Thymus (tissue), 14 donors: ENCODE data around the gene SLC6A8. TPM values are rescaled to one million over a fixed set of nuclear protein-coding genes. Genes with fewer than 3 reads are reported as not detected.

Source experiments
- DNase-seq, 9 donors: peaks; one replicate each; pipeline ENCODE4 v3.0.0-alpha.2; 2013; ENCODE audit warnings: low spot score in 9 of 9, low read depth in 6 of 9, missing footprints in 1 of 9
- H3K27ac ChIP-seq, 2 donors: one replicate each; pipeline ENCODE4 v1.5.1; 2013; ENCODE audit warnings: control low read depth in 1 of 2, low read depth in 1 of 2, low read length in 1 of 2, mild to moderate bottlenecking in 1 of 2, moderate library complexity in 1 of 2
- H3K27me3 ChIP-seq, 2 donors: one replicate each; pipeline ENCODE4 v1.5.1; 2013; ENCODE audit warnings: low read length in 1 of 2; ENCODE audit not compliant: control insufficient read depth in 2 of 2, insufficient read depth in 1 of 2
- H3K36me3 ChIP-seq, 2 donors: one replicate each; pipeline ENCODE4 v1.5.1; 2013; ENCODE audit warnings: low read length in 1 of 2, mild to moderate bottlenecking in 1 of 2, moderate library complexity in 1 of 2; ENCODE audit not compliant: control insufficient read depth in 2 of 2, insufficient read depth in 2 of 2
- H3K4me1 ChIP-seq, 2 donors: one replicate each; pipeline ENCODE4 v1.5.1; 2013; ENCODE audit warnings: low read length in 2 of 2; ENCODE audit not compliant: control insufficient read depth in 2 of 2, insufficient read depth in 2 of 2
- H3K4me3 ChIP-seq, 2 donors: one replicate each; pipeline ENCODE4 v1.5.1; 2013; ENCODE audit warnings: low read length in 2 of 2, control low read depth in 1 of 2, mild to moderate bottlenecking in 1 of 2
- H3K9me3 ChIP-seq, 2 donors: one replicate each; pipeline ENCODE4 v1.5.1; 2013; ENCODE audit warnings: low read length in 1 of 2, mild to moderate bottlenecking in 1 of 2; ENCODE audit not compliant: control insufficient read depth in 2 of 2, insufficient read depth in 1 of 2
- WGBS: extraction: QIAGEN DNeasy Blood & Tissue Kit; methylation state at CpG from one replicate; pipeline ENCODE4 v1.1.7; 2013; 5-methylcytosine and 5-hydroxymethylcytosine counted together
- long read RNA-seq, 10 donors: transcript quantifications; one replicate each; lab custom pipeline, GENCODE V29; 2026
- polyA plus RNA-seq: library from polyadenylated mRNA; stranded (reverse); fragments of 200-250 nt; gene quantifications from one replicate; pipeline ENCODE4 v1.2.3, GENCODE V29; 2013
- total RNA-seq: library from RNA; stranded (reverse); fragments of 120-200 nt; gene quantifications from one replicate; pipeline ENCODE4 v1.2.4, GENCODE V29; 2013
- donor health status: healthy.

SLC6A8 gene
- 5.5 TPM for total RNA-seq
- 18.2 TPM for polyA plus RNA-seq
- long read RNA-seq, donor 1, result 0 reads
- long read RNA-seq, donor 2, transcript SLC6A8-201 (13 exons, 3,763 nt), result major isoform, 8 of 8 reads
- long read RNA-seq, donor 2, partial matches to known transcripts, result 0 of 8 reads
- long read RNA-seq, donor 2, other reads (novel, unspliced or antisense), result 0 of 8 reads
- long read RNA-seq, donor 3, partial matches to known transcripts, result 0 of 3 reads
- long read RNA-seq, donor 3, other reads (novel, unspliced or antisense), result 0 of 3 reads
- long read RNA-seq, donor 4, partial matches to known transcripts, result 0 of 2 reads
- long read RNA-seq, donor 4, other reads (novel, unspliced or antisense), result 0 of 2 reads
- long read RNA-seq, donor 5, partial matches to known transcripts, result 147 of 320 reads
- long read RNA-seq, donor 5, other reads (novel, unspliced or antisense), result 173 of 320 reads
- long read RNA-seq, donor 6, partial matches to known transcripts, result 0 of 2 reads
- long read RNA-seq, donor 6, other reads (novel, unspliced or antisense), result 0 of 2 reads
- long read RNA-seq, donor 7, result 0 reads
- long read RNA-seq, donor 8, partial matches to known transcripts, result 0 of 1 reads
- long read RNA-seq, donor 8, other reads (novel, unspliced or antisense), result 0 of 1 reads
- long read RNA-seq, donor 9, partial matches to known transcripts, result 0 of 4 reads
- long read RNA-seq, donor 9, other reads (novel, unspliced or antisense), result 0 of 4 reads
- long read RNA-seq, donor 10, partial matches to known transcripts, result 0 of 1 reads
- long read RNA-seq, donor 10, other reads (novel, unspliced or antisense), result 0 of 1 reads

GRCh38 chrX:153687121-153688039 lies at the start of gene SLC6A8:
SLC6A8 (plus strand) TSS chrX:153687926; CDS start chrX:153688575, 649 bp downstream.
- no peaks in the 10 kb centered on the region for H3K36me3 ChIP-seq
- peaks cover 0 to 6% of the 10 kb centered on the region in 2 donors for H3K9me3 ChIP-seq
- H3K4me3 ChIP-seq, result peak within 1 kb of the TSS in 1 of 2 donors; percentile 51
- H3K27ac ChIP-seq, result no peak within 1 kb of the TSS
- peak in 3 of 9 donors; percentile 16 to 28 (median 25) for DNase-seq
- H3K4me1 ChIP-seq, result peaks cover 0 to 2% of the 10 kb centered on the region in 2 donors
- H3K27me3 ChIP-seq, result peaks cover 19 to 67% of the 10 kb centered on the region in 2 donors
- 3% methylated on average over 48 of the region's 66 CpGs for WGBS

GRCh38 chrX:153638041-153638371 lies 49.7 kb upstream of the SLC6A8 start:
- Histone ChIP-seq H3K36me3 (no peaks in the 10 kb centered on the region), H3K4me3 (no peak overlapping the region), H3K27ac (no peak overlapping the region), H3K9me3 (peaks cover 0 to 4% of the 10 kb centered on the region in 2 donors), H3K27me3 (peaks cover 13 to 36% of the 10 kb centered on the region in 2 donors), H3K4me1 (peaks cover 0 to 34% of the 10 kb centered on the region in 2 donors)
- no peak for DNase-seq
- WGBS, result 84% methylated on average over 6 of the region's 6 CpGs

GRCh38 chrX:153638436-153639176 lies 49.1 kb upstream of the SLC6A8 start:
- H3K27me3 ChIP-seq, result peaks cover 19 to 42% of the 10 kb centered on the region in 2 donors
- H3K27ac ChIP-seq, result no peak overlapping the region
- no peaks in the 10 kb centered on the region for H3K36me3 ChIP-seq
- WGBS, result 50% methylated on average over 20 of the region's 20 CpGs
- H3K4me1 ChIP-seq, result peaks cover 0 to 40% of the 10 kb centered on the region in 2 donors
- peaks cover 0 to 9% of the 10 kb centered on the region in 2 donors for H3K9me3 ChIP-seq
- no peak overlapping the region for H3K4me3 ChIP-seq
- DNase-seq, result peak in 1 of 9 donors; percentile 43

GRCh38 chrX:153639177-153640044 lies 48.3 kb upstream of the SLC6A8 start:
- WGBS, result 91% methylated on average over 28 of the region's 28 CpGs
- H3K27ac ChIP-seq, result no peak overlapping the region
- H3K4me1 ChIP-seq, result peaks cover 0 to 44% of the 10 kb centered on the region in 2 donors
- peaks cover 0 to 9% of the 10 kb centered on the region in 2 donors for H3K9me3 ChIP-seq
- no peak overlapping the region for H3K4me3 ChIP-seq
- no peak for DNase-seq
- H3K36me3 ChIP-seq, result no peaks in the 10 kb centered on the region
- H3K27me3 ChIP-seq, result peaks cover 27 to 48% of the 10 kb centered on the region in 2 donors

GRCh38 chrX:153640045-153640686 lies 47.6 kb upstream of the SLC6A8 start:
- peaks cover 0 to 13% of the 10 kb centered on the region in 2 donors for H3K9me3 ChIP-seq
- peaks cover 0 to 44% of the 10 kb centered on the region in 2 donors for H3K4me1 ChIP-seq
- H3K27ac ChIP-seq, result no peak overlapping the region
- no peak overlapping the region for H3K4me3 ChIP-seq
- 95% methylated on average over 23 of the region's 23 CpGs for WGBS
- H3K27me3 ChIP-seq, result peaks cover 31 to 55% of the 10 kb centered on the region in 2 donors
- H3K36me3 ChIP-seq, result no peaks in the 10 kb centered on the region
- DNase-seq, result no peak

- no peak for DNase-seq
These were observed 46.8 kb upstream of the SLC6A8 start for GRCh38 chrX:153640736-153641575.

GRCh38 chrX:153641627-153642026 lies 46.1 kb upstream of the SLC6A8 start:
- no peak overlapping the region for H3K4me3 ChIP-seq
- no peak for DNase-seq

More at GRCh38 chrX:153640736-153641575, 46.8 kb upstream of the SLC6A8 start:
- Histone ChIP-seq H3K4me1 (peaks cover 0 to 44% of the 10 kb centered on the region in 2 donors), H3K36me3 (no peaks in the 10 kb centered on the region), H3K4me3 (no peak overlapping the region), H3K27me3 (peaks cover 37 to 63% of the 10 kb centered on the region in 2 donors), H3K9me3 (peaks cover 0 to 15% of the 10 kb centered on the region in 2 donors), H3K27ac (no peak overlapping the region)
- WGBS, result 49% methylated on average over 26 of the region's 26 CpGs

More at GRCh38 chrX:153641627-153642026, 46.1 kb upstream of the SLC6A8 start:
- peaks cover 44 to 68% of the 10 kb centered on the region in 2 donors for H3K27me3 ChIP-seq
- peaks cover 0 to 44% of the 10 kb centered on the region in 2 donors for H3K4me1 ChIP-seq
- no peak overlapping the region for H3K27ac ChIP-seq
- 12% methylated on average over 8 of the region's 8 CpGs for WGBS
- H3K36me3 ChIP-seq, result no peaks in the 10 kb centered on the region
- H3K9me3 ChIP-seq, result peaks cover 0 to 15% of the 10 kb centered on the region in 2 donors
